ENCODE data around the gene CST1.

GRCh38 chr20:23745247-23745646 is 5.5 kb downstream of the CST1 start:
- no peak for TF ChIP-seq POLR2A (IDR thresholded peaks at IDR 0.05; ENCODE audit: low read length)
- TF ChIP-seq GATA1 (IDR thresholded peaks at IDR 0.05; ENCODE audit: low read depth, low read length): no peak

All from erythroblast (primary cell).